IMR-90 (cell line): Measurements from ENCODE around the gene OR52E6. TPM values are rescaled to one million over a fixed set of nuclear protein-coding genes. Genes with fewer than 3 reads are reported as not detected.

ENCODE experiments used
- ATAC-seq: fragments of 200-7000 bp; cut with Tn5 transposase; 2 replicates; pipeline ENCODE4 v1.9.1; 2020; ENCODE audit warnings: low read depth, mild to moderate bottlenecking, moderate library complexity
- BruUV-seq: library from RNA; stranded (reverse); fragments of 400-500 nt; replicated peaks from 2 replicates; lab custom pipeline; 2021; lab: Mats Ljungman, UMichigan
- CTCF ChIA-PET: fragments of 300-600 bp; formaldehyde crosslinking; extraction: SDS; loops from one replicate; lab custom pipeline; 2021; ENCODE audit warnings: antibody characterized with exemption; lab: Yijun Ruan, JAX
- POLR2A ChIA-PET: fragments of 300-600 bp; sonication (Branson Sonifier 250); formaldehyde crosslinking; loops from one replicate; lab custom pipeline; 2022; ENCODE audit warnings: antibody characterized with exemption; ENCODE audit not compliant: unreplicated experiment; lab: Charles Lee
- DNase-seq: peaks from one replicate; pipeline ENCODE4 v3.0.0; 2013
- H2AFZ ChIP-seq: replicated peaks from 2 replicates; pipeline ENCODE3; 2013; ENCODE audit warnings: low read length, mild to moderate bottlenecking; ENCODE audit not compliant: poor library complexity
- H2AK5ac ChIP-seq: 2 replicates; pipeline ENCODE4 v1.6.1; 2013; ENCODE audit warnings: low read depth, low read length, inconsistent platforms
- H2AK9ac ChIP-seq: replicated peaks from 2 replicates; pipeline ENCODE3; 2013; ENCODE audit warnings: mild to moderate bottlenecking, low read depth, low read length, moderate library complexity; ENCODE audit not compliant: poor library complexity
- H2BK120ac ChIP-seq: 2 replicates; pipeline ENCODE4 v1.6.1; 2013; ENCODE audit warnings: low read depth, low read length, inconsistent platforms
- H2BK15ac ChIP-seq: 3 replicates; pipeline ENCODE4 v1.6.1; 2013; ENCODE audit warnings: low read depth, low read length, inconsistent platforms
- H2BK20ac ChIP-seq: 2 replicates; pipeline ENCODE4 v1.6.1; 2013; ENCODE audit warnings: low read depth, mild to moderate bottlenecking, inconsistent platforms, low read length, moderate library complexity
- H2BK5ac ChIP-seq: 2 replicates; pipeline ENCODE4 v1.6.1; 2013; ENCODE audit warnings: mild to moderate bottlenecking, low read depth, low read length, inconsistent platforms; ENCODE audit not compliant: poor library complexity, severe bottlenecking
- H3K14ac ChIP-seq: replicated peaks from 2 replicates; pipeline ENCODE4 v1.6.1; 2013; ENCODE audit warnings: low read depth, low read length, inconsistent platforms
- H3K18ac ChIP-seq: 2 replicates; pipeline ENCODE4 v1.6.1; 2013; ENCODE audit warnings: low read depth, low read length, control low read depth
- H3K23ac ChIP-seq: 2 replicates; pipeline ENCODE4 v1.6.1; 2013; ENCODE audit warnings: low read depth, low read length, inconsistent platforms
- H3K27ac ChIP-seq: 2 replicates; pipeline ENCODE4 v1.5.1; 2013; ENCODE audit warnings: mild to moderate bottlenecking, control low read depth, low read length; ENCODE audit not compliant: insufficient read depth
- H3K27me3 ChIP-seq: 2 replicates; pipeline ENCODE4 v1.6.1; 2013; ENCODE audit warnings: low read length; ENCODE audit not compliant: control insufficient read depth, insufficient read depth
- H3K36me3 ChIP-seq: 2 replicates; pipeline ENCODE4 v1.6.1; 2013; ENCODE audit warnings: low read length, mixed read lengths; ENCODE audit not compliant: control insufficient read depth, insufficient read depth
- H3K4ac ChIP-seq: 2 replicates; pipeline ENCODE4 v1.6.1; 2013; ENCODE audit warnings: low read depth, low read length, inconsistent platforms
- H3K4me1 ChIP-seq: 2 replicates; pipeline ENCODE4 v1.6.1; 2013; ENCODE audit warnings: low read length, mixed read lengths; ENCODE audit not compliant: control insufficient read depth, insufficient read depth
- H3K4me2 ChIP-seq: 2 replicates; pipeline ENCODE4 v1.6.1; 2013; ENCODE audit warnings: low read depth, mild to moderate bottlenecking, control low read depth, low read length, moderate library complexity
- H3K4me3 ChIP-seq: 2 replicates; pipeline ENCODE4 v1.5.1; 2013; ENCODE audit warnings: low read depth, mild to moderate bottlenecking, control low read depth, low read length, moderate library complexity; ENCODE audit not compliant: insufficient read depth
- H3K56ac ChIP-seq: 2 replicates; pipeline ENCODE4 v1.6.1; 2013; ENCODE audit warnings: low read length, inconsistent platforms; ENCODE audit not compliant: insufficient read depth; ENCODE audit errors: extremely low read depth
- H3K79me1 ChIP-seq, 2 experiments: 2 replicates each; pipeline ENCODE4 v1.6.1; 2013; ENCODE audit warnings: low read length in 2 of 2, inconsistent platforms in 1 of 2, low read depth in 1 of 2
- H3K9ac ChIP-seq: 2 replicates; pipeline ENCODE4 v1.6.1; 2013; ENCODE audit warnings: low read depth, low read length, control low read depth
- H3K9me1 ChIP-seq: 2 replicates; pipeline ENCODE4 v1.6.1; 2013; ENCODE audit warnings: low read length, inconsistent platforms; ENCODE audit not compliant: insufficient read depth
- H3K9me3 ChIP-seq: 2 replicates; pipeline ENCODE4 v1.6.1; 2013; ENCODE audit warnings: low read length; ENCODE audit not compliant: control insufficient read depth, insufficient read depth
- H4K20me1 ChIP-seq: 2 replicates; pipeline ENCODE4 v1.6.1; 2013; ENCODE audit warnings: low read length, inconsistent platforms; ENCODE audit not compliant: insufficient read depth
- H4K5ac ChIP-seq: 2 replicates; pipeline ENCODE4 v1.6.1; 2013; ENCODE audit warnings: mild to moderate bottlenecking, low read depth, low read length, control low read depth
- H4K8ac ChIP-seq, 2 experiments: 2 replicates each; pipeline ENCODE4 v1.6.1; 2013; ENCODE audit warnings: low read depth in 2 of 2, low read length in 2 of 2, control low read depth in 1 of 2, inconsistent platforms in 1 of 2
- H4K91ac ChIP-seq: 2 replicates; pipeline ENCODE4 v1.6.1; 2013; ENCODE audit warnings: low read depth, low read length, inconsistent platforms; ENCODE audit not compliant: insufficient read depth
- CHD1 ChIP-seq: IDR thresholded peaks from 2 replicates; pipeline ENCODE4 v1.6.1; 2012; ENCODE audit warnings: low read depth, low read length, improper control_type of control experiment
- FOS ChIP-seq: fragments of 150-350 bp; IDR thresholded peaks from 2 replicates; pipeline ENCODE4 v1.6.1; 2016; ENCODE audit warnings: low read depth, low read length
- POLR2A ChIP-seq: IDR thresholded peaks from 2 replicates; pipeline ENCODE4 v1.6.1; 2012; ENCODE audit warnings: mild to moderate bottlenecking, low read depth, low read length
- WGBS, 2 experiments: methylation state at CpG; one replicate each; pipeline versions ENCODE4 v1.1.5 to v1.1.7; 2013; ENCODE audit warnings: missing lambda C conversion rate in 2 of 2; ENCODE audit not compliant: insufficient read length in 1 of 2; ENCODE audit errors: extremely low coverage in 2 of 2; 5-methylcytosine and 5-hydroxymethylcytosine counted together
- dilution Hi-C: fragments of 300-500 bp; cut with HindIII; formaldehyde crosslinking; loops from one replicate; pipeline ENCODE4 v1.14.3; 2018; ENCODE audit warnings: low sequenced_read_pairs; ENCODE audit not compliant: unreplicated experiment
- in situ Hi-C: fragments of 300-500 bp; cut with MboI; formaldehyde crosslinking; loops from 3 replicates; pipeline ENCODE4 v1.14.3; 2019; ENCODE audit warnings: low sequenced_read_pairs, inconsistent platforms, mixed read lengths
- intact Hi-C: fragments of 100-400 bp; cut with micrococcal nuclease; formaldehyde crosslinking; loops from 2 replicates; pipeline ENCODE4 v1.10.0; 2022
- polyA plus RNA-seq, 3 experiments: library from polyadenylated mRNA; depleted of rRNA; stranded (reverse); fragments of >200 nt; gene quantifications; 2 replicates each; pipeline ENCODE4 v1.2.3, GENCODE V29; 2012; ENCODE audit warnings: low replicate concordance in 1 of 3
- total RNA-seq: library from RNA; depleted of rRNA; stranded (reverse); fragments of >200 nt; gene quantifications from 2 replicates; pipeline ENCODE4 v1.2.3, GENCODE V29; 2012

Gene OR52E6
- total and polyA plus RNA-seq, 2 of the 4 experiments (the other 2 are of a cell fraction): not detected

- Histone ChIP-seq H3K4me2 (no peak within 1 kb of the TSS), H3K23ac (no peak within 1 kb of the TSS), H2BK120ac (no peak within 1 kb of the TSS), H3K4me1 (no peaks in the 10 kb centered on the region), H2BK5ac (no peak within 1 kb of the TSS), H2AK9ac (no peak within 1 kb of the TSS), H2AK5ac (no peak within 1 kb of the TSS), H2BK20ac (no peak within 1 kb of the TSS), H3K56ac (no peak within 1 kb of the TSS), H2AFZ (no peak within 1 kb of the TSS), H3K79me1 (no peaks in the 10 kb centered on the region), H4K20me1 (no peaks in the 10 kb centered on the region), H3K36me3 (no peaks in the 10 kb centered on the region), H3K27me3 (no peaks in the 10 kb centered on the region), H3K9me3 (no peaks in the 10 kb centered on the region), H3K4me3 (no peak within 1 kb of the TSS), H3K14ac (no peak within 1 kb of the TSS), H3K9me1 (no peaks in the 10 kb centered on the region), H3K27ac (no peak within 1 kb of the TSS), H3K4ac (no peak within 1 kb of the TSS), H4K8ac (no peak within 1 kb of the TSS), H4K5ac (no peak within 1 kb of the TSS), H3K18ac (no peak within 1 kb of the TSS), H2BK15ac (no peak within 1 kb of the TSS), H4K91ac (no peak within 1 kb of the TSS), H3K9ac (no peak within 1 kb of the TSS)
- dilution Hi-C loops (no loop called here), intact Hi-C loops (no loop called here), in situ Hi-C loops (no loop called here)
- ChIA-PET CTCF (no interaction called here), POLR2A (no interaction called here)
- no peak for TF ChIP-seq FOS
- TF ChIP-seq POLR2A: no peak
- no peak for TF ChIP-seq CHD1
- WGBS, 2 experiments: no CpG with 5 or more reads among the region's 4 CpGs
- BruUV-seq: no TSS peak
- DNase-seq (no peak), ATAC-seq (no peak)
Measured at GRCh38 chr11:5880329-5880728, 38.6 kb upstream of the OR52E6 start, which contains the start of gene OR52E4. TSS of gene OR52E4 (plus strand) at chr11:5880629. CDS start at chr11:5884293, 3,664 bp downstream.
